NT2/D1 (cell line): ENCODE results near the gene PLCG2.
"Not testable (repeated sequence)": the region's sequence is repeated elsewhere in the genome, so short reads cannot be mapped to it uniquely, and the experiment has no call there.

Experiments used
- DNase-seq: peaks from one replicate; pipeline ENCODE4 v3.0.0-alpha.2; 2011; ENCODE audit warnings: low read depth, low spot score
- H3K27me3 ChIP-seq: 2 replicates; pipeline ENCODE4 v1.6.0; 2011; ENCODE audit warnings: mild to moderate bottlenecking; ENCODE audit not compliant: insufficient read length, insufficient read depth
- H3K36me3 ChIP-seq: 2 replicates; pipeline ENCODE4 v1.6.1; 2011; ENCODE audit warnings: mild to moderate bottlenecking, low read length, mixed read lengths; ENCODE audit not compliant: insufficient read depth, insufficient read length
- H3K4me1 ChIP-seq: 2 replicates; pipeline ENCODE4 v1.5.1; 2011; ENCODE audit not compliant: insufficient read depth, insufficient read length
- H3K4me3 ChIP-seq: 2 replicates; pipeline ENCODE4 v1.5.1; 2011; ENCODE audit warnings: low read depth; ENCODE audit not compliant: insufficient read length
- H3K9ac ChIP-seq: 2 replicates; pipeline ENCODE4 v1.6.0; 2011; ENCODE audit warnings: low read depth; ENCODE audit not compliant: insufficient read length
- H3K9me3 ChIP-seq: 2 replicates; pipeline ENCODE4 v1.5.1; 2011; ENCODE audit warnings: mild to moderate bottlenecking, low read length; ENCODE audit not compliant: insufficient read depth
- SUZ12 ChIP-seq: IDR thresholded peaks from 2 replicates; pipeline ENCODE4 v1.6.1; 2011; ENCODE audit not compliant: insufficient read length, insufficient read depth; ENCODE audit errors: extremely low read depth
- YY1 ChIP-seq: IDR thresholded peaks from 2 replicates; pipeline ENCODE4 v1.6.1; 2011; ENCODE audit not compliant: insufficient read length, insufficient read depth
- ZNF274 ChIP-seq: IDR thresholded peaks from 2 replicates; pipeline ENCODE4 v1.6.1; 2011; ENCODE audit warnings: mild to moderate bottlenecking, low read depth, low read length

Gene PLCG2

DNA sequence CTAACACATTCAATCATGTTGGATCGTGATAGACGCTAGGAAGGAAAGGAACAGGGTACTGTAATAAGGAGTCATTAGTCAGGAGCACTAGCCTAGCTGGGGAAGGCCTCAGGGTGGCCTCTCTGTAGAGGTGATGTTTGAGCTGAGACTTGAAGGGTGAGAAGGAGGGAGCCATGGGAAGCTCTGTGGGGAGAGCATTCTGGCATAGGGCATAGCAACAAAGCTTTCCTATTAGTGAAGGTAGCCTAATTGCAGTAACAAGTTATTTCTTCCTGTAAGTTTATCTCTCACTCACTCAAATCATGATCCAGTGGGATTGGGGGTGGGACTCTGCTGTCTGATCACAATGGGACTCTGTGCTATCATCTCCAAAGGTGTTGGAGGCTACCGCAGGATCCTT is 16.1 kb downstream of the PLCG2 start:
- Histone ChIP-seq H3K9me3 (no peaks in the 10 kb centered on the region), H3K9ac (no peak overlapping the region), H3K36me3 (no peaks in the 10 kb centered on the region), H3K4me1 (peaks cover 7% of the 10 kb centered on the region), H3K4me3 (no peak overlapping the region), H3K27me3 (no peaks in the 10 kb centered on the region)
- no peak for DNase-seq
- TF ChIP-seq YY1 (no peak), SUZ12 (no peak), ZNF274 (no peak)

DNA sequence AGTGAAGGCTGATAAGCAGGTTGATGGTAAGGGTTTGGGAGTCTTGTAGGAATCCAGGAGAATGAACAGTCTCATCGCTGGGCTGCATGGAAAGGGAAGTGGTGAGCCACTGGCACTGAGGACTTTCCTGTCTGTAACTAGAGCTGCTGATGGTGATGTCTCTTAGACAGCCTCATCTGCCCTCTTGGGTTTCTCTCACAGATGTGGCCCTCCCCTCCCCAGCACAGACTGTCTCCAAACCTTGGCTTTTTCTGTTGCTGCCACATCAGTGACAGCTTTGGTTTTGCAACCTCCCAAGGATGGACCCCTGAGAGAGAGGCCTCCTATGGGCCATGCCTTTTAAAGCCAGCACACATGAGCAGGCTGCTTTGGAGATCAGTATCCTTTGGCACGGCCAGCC is 16.9 kb downstream of the PLCG2 start:
- Histone ChIP-seq H3K4me1 (peaks cover 7% of the 10 kb centered on the region), H3K9me3 (no peaks in the 10 kb centered on the region), H3K36me3 (no peaks in the 10 kb centered on the region), H3K9ac (no peak overlapping the region), H3K4me3 (no peak overlapping the region), H3K27me3 (no peaks in the 10 kb centered on the region)
- DNase-seq: no peak
- TF ChIP-seq SUZ12 (no peak), ZNF274 (no peak), YY1 (no peak)

GRCh38 chr16:81796583-81797346 is 17.7 kb downstream of the PLCG2 start:
- Histone ChIP-seq H3K4me1 (peaks cover 7% of the 10 kb centered on the region), H3K4me3 (no peak overlapping the region), H3K9ac (no peak overlapping the region), H3K27me3 (no peaks in the 10 kb centered on the region), H3K36me3 (no peaks in the 10 kb centered on the region), H3K9me3 (no peaks in the 10 kb centered on the region)
- TF ChIP-seq YY1: no peak
- TF ChIP-seq SUZ12: no peak
- no peak for TF ChIP-seq ZNF274
- no peak for DNase-seq

DNA sequence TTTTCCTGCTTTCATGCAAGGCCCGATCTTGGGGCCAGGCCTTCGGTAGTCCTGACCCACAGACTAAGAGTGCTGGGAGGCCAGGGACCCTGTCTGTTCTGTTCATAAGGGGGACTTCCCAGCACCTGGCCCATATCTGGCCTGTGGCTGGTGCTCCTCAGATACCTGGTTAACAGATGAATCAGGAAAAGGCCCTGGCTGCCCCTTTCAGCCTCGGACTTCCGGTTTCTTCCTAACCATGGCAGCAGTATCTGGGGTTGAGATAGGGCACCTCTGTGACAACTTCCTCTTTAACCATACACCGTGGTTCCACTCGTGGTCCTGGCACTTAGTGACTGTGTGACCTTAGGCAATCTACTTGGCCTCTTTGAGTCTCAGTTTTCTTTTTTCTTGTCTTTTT is 18.4 kb downstream of the PLCG2 start:
- Histone ChIP-seq H3K9me3 (no peaks in the 10 kb centered on the region), H3K36me3 (no peaks in the 10 kb centered on the region), H3K27me3 (no peaks in the 10 kb centered on the region), H3K9ac (no peak overlapping the region), H3K4me3 (no peak overlapping the region), H3K4me1 (peaks cover 7% of the 10 kb centered on the region)
- no peak for DNase-seq
- TF ChIP-seq SUZ12 (no peak), ZNF274 (no peak), YY1 (no peak)

DNA sequence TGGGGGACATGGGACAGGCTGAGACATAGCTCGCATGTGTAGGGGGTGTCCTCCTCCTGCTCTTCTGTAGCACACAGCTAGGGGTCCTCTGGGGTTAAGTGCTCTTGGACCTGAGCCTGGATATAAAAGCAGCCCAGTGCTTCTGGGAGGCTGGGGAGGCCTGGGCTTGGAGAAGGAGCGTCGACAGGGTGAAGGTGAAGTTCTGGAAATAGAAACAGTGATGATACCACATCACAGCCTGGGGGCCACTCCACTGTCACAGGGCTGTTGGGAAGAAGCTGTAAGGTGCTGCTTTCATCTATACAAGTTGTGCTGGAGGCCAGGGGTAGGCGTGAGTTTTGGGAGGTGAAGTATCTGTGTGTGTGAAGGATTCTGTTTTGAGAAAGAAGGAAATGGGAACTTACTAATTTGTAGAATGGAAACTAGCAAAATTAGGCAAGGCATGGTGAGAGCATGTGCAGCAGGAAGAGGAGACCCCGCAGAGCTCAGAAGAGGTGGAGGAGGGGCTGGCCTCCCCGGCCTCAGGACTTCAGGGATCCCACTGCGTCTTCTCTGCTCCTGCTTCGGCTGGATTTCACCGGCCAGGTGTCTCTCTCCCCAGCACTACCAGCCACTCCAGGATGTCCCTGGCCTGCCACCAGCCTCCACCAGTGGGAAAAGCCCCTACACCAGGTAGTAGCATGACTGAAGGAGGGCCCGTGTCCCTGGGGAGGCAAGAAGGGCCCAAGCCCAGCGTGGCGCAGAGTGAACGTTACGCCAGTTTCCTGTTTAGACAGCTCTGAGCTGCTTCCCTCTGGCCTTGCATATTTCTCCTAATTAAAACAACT is 19.4 kb downstream of the PLCG2 start:
- no peaks in the 10 kb centered on the region for H3K9me3 ChIP-seq
- H3K4me3 ChIP-seq: no peak overlapping the region
- no peaks in the 10 kb centered on the region for H3K27me3 ChIP-seq
- H3K9ac ChIP-seq: peak overlapping the region; percentile 58
- no peaks in the 10 kb centered on the region for H3K36me3 ChIP-seq
- DNase-seq: no peak
- no peak for TF ChIP-seq SUZ12
- TF ChIP-seq ZNF274: no peak
- no peak for TF ChIP-seq YY1
- H3K4me1 ChIP-seq: peaks cover 7% of the 10 kb centered on the region

- no peak overlapping the region for H3K4me3 ChIP-seq
- H3K27me3 ChIP-seq: no peaks in the 10 kb centered on the region
- DNase-seq: no peak
- TF ChIP-seq SUZ12: no peak
- TF ChIP-seq YY1: no peak
- no peak for TF ChIP-seq ZNF274
- no peaks in the 10 kb centered on the region for H3K36me3 ChIP-seq
- H3K9me3 ChIP-seq: no peaks in the 10 kb centered on the region
- H3K9ac ChIP-seq: peak overlapping the region; percentile 58
- peaks cover 7% of the 10 kb centered on the region for H3K4me1 ChIP-seq
These were observed 20.0 kb downstream of the PLCG2 start for GRCh38 chr16:81799138-81799504.

- not testable (repeated sequence) for H3K9ac ChIP-seq, H3K4me1 ChIP-seq, H3K4me3 ChIP-seq, DNase-seq, H3K27me3 ChIP-seq, H3K36me3 ChIP-seq, H3K9me3 ChIP-seq
These were observed 22.6 kb downstream of the PLCG2 start for GRCh38 chr16:81801724-81802123.
